SK-N-MC (cell line): ENCODE measurements around the gene UGT1A9.

Experiments
- EZH2 ChIP-seq: fragments of 200-600 bp; sonication (generic); IDR thresholded peaks from one replicate; pipeline ENCODE4 v1.6.1; 2017; ENCODE audit warnings: antibody characterized with exemption
- POLR2AphosphoS5 ChIP-seq: IDR thresholded peaks from 2 replicates; pipeline ENCODE4 v1.6.1; 2012; ENCODE audit warnings: mild to moderate bottlenecking, low read depth, low read length, borderline replicate concordance

GRCh38 chr2:233799087-233799665, 127.5 kb downstream of the UGT1A9 start:
- TF ChIP-seq POLR2AphosphoS5 (no peak), EZH2 (no peak)
